Lung (tissue), 12 donors: Measurements from ENCODE around the gene FOXK1. TPM values are rescaled to one million over a fixed set of nuclear protein-coding genes. Genes with fewer than 3 reads are reported as not detected.

Experiments
- ATAC-seq: fragments of 200-7000 bp; cut with Tn5 transposase; one replicate; pipeline ENCODE4 v1.9.1; 2020; ENCODE audit warnings: moderate number of reproducible peaks; ENCODE audit not compliant: insufficient read depth, low FRiP score
- DNase-seq, 3 donors: peaks; one replicate each; pipeline ENCODE4 v3.0.0-alpha.2; 2013 to 2017
- H3K27ac ChIP-seq, 2 donors: one replicate each; pipeline ENCODE4 v1.5.1; 2013; ENCODE audit warnings: mild to moderate bottlenecking in 2 of 2, moderate library complexity in 2 of 2, control low read depth in 1 of 2, inconsistent platforms in 1 of 2, low read depth in 1 of 2, low read length in 1 of 2
- H3K27me3 ChIP-seq, 3 donors: one replicate each; pipeline ENCODE4 v1.5.1; 2013; ENCODE audit warnings: low read length in 2 of 3; ENCODE audit not compliant: control insufficient read depth in 3 of 3, insufficient read depth in 3 of 3
- H3K36me3 ChIP-seq, 4 donors: one replicate each; pipeline ENCODE4 v1.5.1; 2013; ENCODE audit warnings: low read length in 4 of 4, mild to moderate bottlenecking in 1 of 4, moderate library complexity in 1 of 4; ENCODE audit not compliant: control insufficient read depth in 4 of 4, insufficient read depth in 4 of 4
- H3K4me1 ChIP-seq, 5 donors: one replicate each; pipeline ENCODE4 v1.5.1; 2013; ENCODE audit warnings: low read length in 5 of 5, mild to moderate bottlenecking in 2 of 5, moderate library complexity in 1 of 5; ENCODE audit not compliant: control insufficient read depth in 5 of 5, insufficient read depth in 5 of 5
- H3K4me3 ChIP-seq: one replicate; pipeline ENCODE4 v1.5.1; 2013; ENCODE audit warnings: mild to moderate bottlenecking, control low read depth, moderate library complexity
- H3K9ac ChIP-seq, 2 donors: one replicate each; pipeline ENCODE4 v1.5.1; 2013; ENCODE audit warnings: low read length in 2 of 2, control low read depth in 1 of 2; ENCODE audit not compliant: insufficient read depth in 1 of 2
- H3K9me3 ChIP-seq, 4 donors: one replicate each; pipeline ENCODE4 v1.5.1; 2013; ENCODE audit warnings: low read length in 3 of 4, mild to moderate bottlenecking in 1 of 4, moderate library complexity in 1 of 4; ENCODE audit not compliant: control insufficient read depth in 4 of 4, insufficient read depth in 3 of 4
- CTCF ChIP-seq: IDR thresholded peaks from 2 replicates; pipeline ENCODE4 v1.5.1; 2012; ENCODE audit warnings: mild to moderate bottlenecking; ENCODE audit errors: control extremely low read depth, extremely low read depth
- WGBS, 2 donors: extraction: QIAGEN DNeasy Blood & Tissue Kit; methylation state at CpG; one replicate each; pipeline ENCODE4 v1.1.7; 2013; 5-methylcytosine and 5-hydroxymethylcytosine counted together
- polyA plus RNA-seq, 2 donors: library from polyadenylated mRNA; stranded (reverse); fragments of 200-250 nt; gene quantifications; one replicate each; pipeline ENCODE4 v1.2.1, GENCODE V29; 2013
- total RNA-seq, 2 donors: library from RNA; depleted of rRNA in 1 of 2; stranded (reverse); fragments of >200 nt in 1 of 2; gene quantifications; one replicate each; pipeline ENCODE4 v1.2.1, GENCODE V29; 2014 to 2021
- donor health status: control.
- donor health status: control.
- donor health status: Bipolar disorder and iron deficiency.
- donor health status: healthy.
- donor health status: DM: yes; HTN: yes; CAD: no.

FOXK1 gene
- total and polyA plus RNA-seq, 4 donors = 6.4 to 36.2 (median 14.3) TPM

GRCh38 chr7:4709187-4709586 lies 27.1 kb downstream of the FOXK1 start:
- Histone ChIP-seq H3K36me3 (no peaks in the 10 kb centered on the region), H3K4me1 (peaks cover 6 to 37% (median 28%) of the 10 kb centered on the region in 5 donors), H3K27ac (no peak overlapping the region), H3K9ac (no peak overlapping the region), H3K4me3 (no peak overlapping the region), H3K27me3 (no peaks in the 10 kb centered on the region), H3K9me3 (no peaks in the 10 kb centered on the region)
- 92 to 95% methylated on average over 22 of the region's 22 CpGs for WGBS, 2 donors
- DNase-seq (no peak), ATAC-seq (no peak)
- TF ChIP-seq CTCF = no peak

GRCh38 chr7:4711093-4711492 lies 29.0 kb downstream of the FOXK1 start:
- no peak overlapping the region for H3K4me3 ChIP-seq
- 90% methylated on average over 10 of the region's 10 CpGs for WGBS, 2 donors
- DNase-seq (no peak), ATAC-seq (no peak)
- H3K9me3 ChIP-seq = no peaks in the 10 kb centered on the region
- no peak overlapping the region for H3K9ac ChIP-seq
- H3K36me3 ChIP-seq = no peaks in the 10 kb centered on the region
- H3K4me1 ChIP-seq = peaks cover 5 to 56% (median 37%) of the 10 kb centered on the region in 5 donors
- no peak overlapping the region for H3K27ac ChIP-seq
- no peaks in the 10 kb centered on the region for H3K27me3 ChIP-seq
- no peak for TF ChIP-seq CTCF

GRCh38 chr7:4711634-4712033 lies 29.5 kb downstream of the FOXK1 start:
- no peak for TF ChIP-seq CTCF
- Histone ChIP-seq H3K36me3 (no peaks in the 10 kb centered on the region), H3K9ac (no peak overlapping the region), H3K4me3 (no peak overlapping the region), H3K4me1 (peaks cover 0 to 56% (median 40%) of the 10 kb centered on the region in 5 donors), H3K9me3 (no peaks in the 10 kb centered on the region), H3K27me3 (no peaks in the 10 kb centered on the region), H3K27ac (no peak overlapping the region)
- no peak for DNase-seq
- ATAC-seq = no peak
- 96% methylated on average over 18 of the region's 18 CpGs for WGBS, 2 donors
